Thyroid gland (tissue), 4 donors: ENCODE measurements around the gene EPM2AIP1.

ENCODE experiments used
- POLR2A ChIP-seq, 2 donors: fragments of 450-650 bp; IDR thresholded peaks; one replicate each; pipeline ENCODE4 v1.6.1; 2017; ENCODE audit warnings: antibody characterized with exemption in 2 of 2, mild to moderate bottlenecking in 2 of 2, moderate library complexity in 1 of 2
- TF ChIP-seq, protein P1 (sequence below), 6 experiments: fragments of 200-600 bp in 3 of 6; fragments of 450-650 bp in 3 of 6; sonication (generic) in 3 of 6; IDR thresholded peaks; one replicate each; pipeline ENCODE4 v1.5.1; 2016 to 2019; ENCODE audit warnings: antibody characterized with exemption in 6 of 6, mild to moderate bottlenecking in 2 of 6, inconsistent platforms in 1 of 6, moderate library complexity in 1 of 6

DNA sequence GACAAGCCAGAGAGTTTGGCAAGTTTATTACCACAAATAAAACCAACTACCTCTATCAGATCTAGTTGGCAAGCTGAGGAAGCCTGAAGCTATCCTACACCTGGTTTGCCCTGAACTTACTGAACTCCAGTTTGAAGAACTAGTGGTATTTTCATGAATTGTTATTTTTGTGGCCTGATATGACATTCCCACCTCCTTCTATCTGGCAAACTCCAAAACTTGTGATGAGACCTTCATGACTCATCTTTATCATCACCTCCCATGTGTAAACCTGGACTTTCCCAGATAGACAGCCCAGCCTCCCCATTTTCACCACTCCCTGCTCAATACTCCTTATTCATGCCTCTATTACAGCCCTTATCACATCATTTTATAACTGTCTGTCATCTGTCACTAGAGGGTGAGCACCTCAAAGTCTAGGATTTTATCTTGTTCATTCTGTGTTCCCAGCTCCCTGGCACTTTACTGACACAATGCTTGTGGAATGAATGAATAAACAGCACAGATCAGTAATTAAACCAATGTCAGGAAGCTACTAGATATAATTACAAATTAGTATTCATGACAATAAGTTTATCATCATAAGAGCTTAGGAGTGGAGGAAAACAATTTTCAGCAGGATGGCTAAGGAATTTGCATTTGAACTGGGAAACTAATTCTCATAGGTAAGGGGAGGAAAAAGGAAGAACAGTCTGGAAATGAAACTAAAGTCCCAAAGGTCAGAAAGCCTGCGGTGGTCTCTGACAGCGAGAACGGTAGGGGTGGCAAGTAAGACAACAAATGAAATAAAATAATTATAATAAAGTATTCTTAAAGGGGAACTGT is 34.9 kb downstream of the EPM2AIP1 start:
- TF ChIP-seq, protein P1, sequence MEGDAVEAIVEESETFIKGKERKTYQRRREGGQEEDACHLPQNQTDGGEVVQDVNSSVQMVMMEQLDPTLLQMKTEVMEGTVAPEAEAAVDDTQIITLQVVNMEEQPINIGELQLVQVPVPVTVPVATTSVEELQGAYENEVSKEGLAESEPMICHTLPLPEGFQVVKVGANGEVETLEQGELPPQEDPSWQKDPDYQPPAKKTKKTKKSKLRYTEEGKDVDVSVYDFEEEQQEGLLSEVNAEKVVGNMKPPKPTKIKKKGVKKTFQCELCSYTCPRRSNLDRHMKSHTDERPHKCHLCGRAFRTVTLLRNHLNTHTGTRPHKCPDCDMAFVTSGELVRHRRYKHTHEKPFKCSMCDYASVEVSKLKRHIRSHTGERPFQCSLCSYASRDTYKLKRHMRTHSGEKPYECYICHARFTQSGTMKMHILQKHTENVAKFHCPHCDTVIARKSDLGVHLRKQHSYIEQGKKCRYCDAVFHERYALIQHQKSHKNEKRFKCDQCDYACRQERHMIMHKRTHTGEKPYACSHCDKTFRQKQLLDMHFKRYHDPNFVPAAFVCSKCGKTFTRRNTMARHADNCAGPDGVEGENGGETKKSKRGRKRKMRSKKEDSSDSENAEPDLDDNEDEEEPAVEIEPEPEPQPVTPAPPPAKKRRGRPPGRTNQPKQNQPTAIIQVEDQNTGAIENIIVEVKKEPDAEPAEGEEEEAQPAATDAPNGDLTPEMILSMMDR (IDR thresholded peaks at IDR 0.05) = no peak
- TF ChIP-seq POLR2A (IDR thresholded peaks at IDR 0.05) = no peak
